Peyer's patch (tissue), 4 donors: ENCODE results near the gene PPIL6.

ENCODE experiments used
- POLR2A ChIP-seq, 2 donors: fragments of 450-650 bp; IDR thresholded peaks; one replicate each; pipeline ENCODE4 v1.5.1; 2017; ENCODE audit warnings: antibody characterized with exemption in 2 of 2, mild to moderate bottlenecking in 2 of 2, moderate library complexity in 2 of 2
- TF ChIP-seq, protein P1 (sequence below), 6 experiments: fragments of 450-650 bp in 4 of 6; fragments of 200-600 bp in 2 of 6; sonication (generic) in 1 of 6; IDR thresholded peaks; one replicate each; pipeline ENCODE4 v1.5.1; 2017 to 2019; ENCODE audit warnings: antibody characterized with exemption in 6 of 6, mild to moderate bottlenecking in 3 of 6, moderate library complexity in 1 of 6

DNA sequence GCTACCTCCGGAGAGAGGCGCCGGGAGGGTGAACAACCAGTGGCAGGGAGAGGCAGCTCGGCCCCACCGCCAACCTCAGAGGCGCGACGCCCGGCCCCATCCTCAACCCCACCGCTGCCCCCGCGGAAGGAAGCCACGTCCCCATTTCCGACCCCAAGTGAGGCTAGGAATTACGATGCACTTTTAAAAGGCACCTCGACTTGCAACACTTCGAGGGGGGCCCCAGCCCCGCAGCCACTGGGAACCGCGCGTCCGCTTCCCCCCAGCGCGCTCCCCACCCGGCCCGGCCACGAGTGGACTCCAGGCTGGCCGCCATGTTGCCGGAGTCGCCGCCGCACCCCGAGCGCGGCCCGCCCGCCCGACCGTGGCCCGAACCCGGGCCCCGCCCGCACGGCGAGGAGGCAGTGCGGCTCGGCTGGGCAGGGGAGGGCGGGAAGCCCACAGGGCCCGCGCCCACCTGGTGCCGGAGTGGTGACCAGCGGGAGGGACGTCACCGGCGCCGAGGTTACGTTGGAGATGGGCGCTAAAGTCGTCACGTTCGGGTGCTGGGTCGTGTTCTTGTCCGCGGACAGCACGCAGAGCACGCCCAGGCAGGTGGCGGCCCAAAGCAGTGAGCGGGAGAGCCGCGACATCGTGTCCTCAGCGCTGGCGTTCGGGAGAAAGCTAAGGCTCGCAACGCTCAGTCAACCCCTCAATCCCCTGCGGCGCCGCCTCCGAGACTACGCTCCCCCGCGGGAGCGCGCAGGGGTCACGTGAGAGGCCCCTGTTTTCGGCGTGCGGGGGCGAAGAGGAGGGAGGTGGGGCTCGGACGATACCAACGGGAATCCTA lies 58.5 kb downstream of the PPIL6 start, which contains the start of gene CD164:
- peak; percentile 98 for TF ChIP-seq POLR2A (IDR thresholded peaks at IDR 0.05)
- TF ChIP-seq, protein P1, sequence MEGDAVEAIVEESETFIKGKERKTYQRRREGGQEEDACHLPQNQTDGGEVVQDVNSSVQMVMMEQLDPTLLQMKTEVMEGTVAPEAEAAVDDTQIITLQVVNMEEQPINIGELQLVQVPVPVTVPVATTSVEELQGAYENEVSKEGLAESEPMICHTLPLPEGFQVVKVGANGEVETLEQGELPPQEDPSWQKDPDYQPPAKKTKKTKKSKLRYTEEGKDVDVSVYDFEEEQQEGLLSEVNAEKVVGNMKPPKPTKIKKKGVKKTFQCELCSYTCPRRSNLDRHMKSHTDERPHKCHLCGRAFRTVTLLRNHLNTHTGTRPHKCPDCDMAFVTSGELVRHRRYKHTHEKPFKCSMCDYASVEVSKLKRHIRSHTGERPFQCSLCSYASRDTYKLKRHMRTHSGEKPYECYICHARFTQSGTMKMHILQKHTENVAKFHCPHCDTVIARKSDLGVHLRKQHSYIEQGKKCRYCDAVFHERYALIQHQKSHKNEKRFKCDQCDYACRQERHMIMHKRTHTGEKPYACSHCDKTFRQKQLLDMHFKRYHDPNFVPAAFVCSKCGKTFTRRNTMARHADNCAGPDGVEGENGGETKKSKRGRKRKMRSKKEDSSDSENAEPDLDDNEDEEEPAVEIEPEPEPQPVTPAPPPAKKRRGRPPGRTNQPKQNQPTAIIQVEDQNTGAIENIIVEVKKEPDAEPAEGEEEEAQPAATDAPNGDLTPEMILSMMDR (IDR thresholded peaks at IDR 0.05): peak in 1 of 6 experiments; percentile 1
